Activated T-helper 1 cell treated with Interleukin-2 at 50 U/mL for 16 hours (primary cell): ENCODE measurements around the gene CCNB1.
"Not testable (repeated sequence)": the region's sequence is repeated elsewhere in the genome, so short reads cannot be mapped to it uniquely, and the experiment has no call there.

ENCODE experiments used
- DNase-seq: peaks from one replicate; pipeline ENCODE4 v3.0.0-alpha.2; 2020; ENCODE audit warnings: low read depth

Gene CCNB1

GRCh38 chr5:69184621-69185020 lies 17.7 kb downstream of the CCNB1 start:
- no peak for DNase-seq

- DNase-seq = no peak
Observed at GRCh38 chr5:69187342-69187741, 20.4 kb downstream of the CCNB1 start.

- no peak for DNase-seq
Observed at GRCh38 chr5:69188811-69189161, 21.8 kb downstream of the CCNB1 start.

- peak; percentile 82 for DNase-seq
Observed at GRCh38 chr5:69189162-69190086, 22.5 kb downstream of the CCNB1 start, which contains the start of gene CENPH. Gene CENPH, plus strand, starts transcription at chr5:69189583. Its CDS starts 52 bp downstream, at chr5:69189635.

GRCh38 chr5:69202497-69202896 lies 35.5 kb downstream of the CCNB1 start:
- no peak for DNase-seq

GRCh38 chr5:69206528-69207190 lies 39.7 kb downstream of the CCNB1 start:
- no peak for DNase-seq

- DNase-seq = no peak
Observed at GRCh38 chr5:69209602-69210001, 42.7 kb downstream of the CCNB1 start.

GRCh38 chr5:69211200-69211599 lies 44.2 kb downstream of the CCNB1 start:
- DNase-seq = no peak

- DNase-seq = no peak
Observed at GRCh38 chr5:69212022-69212421, 45.1 kb downstream of the CCNB1 start.

GRCh38 chr5:69213513-69214215 lies 46.7 kb downstream of the CCNB1 start:
- DNase-seq = no peak

GRCh38 chr5:69217151-69217511 lies 50.2 kb downstream of the CCNB1 start:
- no peak for DNase-seq

GRCh38 chr5:69217548-69218526 lies 50.9 kb downstream of the CCNB1 start:
- DNase-seq = peak; percentile 85

- no peak for DNase-seq
Observed at GRCh38 chr5:69219939-69220338, 53.0 kb downstream of the CCNB1 start.

- DNase-seq = not testable (repeated sequence)
Observed at GRCh38 chr5:69220371-69220770, 53.4 kb downstream of the CCNB1 start.

- DNase-seq = not testable (repeated sequence)
Observed at GRCh38 chr5:69220833-69221232, 53.9 kb downstream of the CCNB1 start.

GRCh38 chr5:69224520-69224919 lies 57.6 kb downstream of the CCNB1 start:
- DNase-seq = no peak

GRCh38 chr5:69225860-69226259 lies 58.9 kb downstream of the CCNB1 start:
- DNase-seq = no peak
